WTC11 (cell line): ENCODE measurements around the gene SPSB3. TPM values are rescaled to one million over a fixed set of nuclear protein-coding genes. Genes with fewer than 3 reads are reported as not detected.

Source experiments
- ATAC-seq: fragments of 200-7000 bp; cut with Tn5 transposase; 2 replicates; pipeline ENCODE4 v1.10.0; 2021; ENCODE audit warnings: mild to moderate bottlenecking, moderate library complexity
- CTCF ChIA-PET: fragments of 300-600 bp; sonication (Branson Sonifier 250); formaldehyde crosslinking; loops from one replicate; lab custom pipeline; 2021; ENCODE audit warnings: antibody characterized with exemption; lab: Charles Lee
- POLR2A ChIA-PET: fragments of 350-600 bp; sonication (Branson Sonifier 250); formaldehyde crosslinking; loops from one replicate; lab custom pipeline; 2021; ENCODE audit warnings: antibody characterized with exemption; lab: Charles Lee
- DNase-seq: peaks from one replicate; pipeline ENCODE4 v3.0.0; 2021; ENCODE audit warnings: low spot score
- H3K27ac Mint-ChIP-seq: 2 replicates; pipeline ENCODE4 v1.8.0; 2021; ENCODE audit warnings: mixed read lengths
- H3K27me3 Mint-ChIP-seq: 2 replicates; pipeline ENCODE4 v1.8.0; 2021; ENCODE audit warnings: low read depth, mild to moderate bottlenecking, moderate library complexity, mixed read lengths
- H3K36me3 Mint-ChIP-seq: 2 replicates; pipeline ENCODE4 v1.8.0; 2021; ENCODE audit warnings: mixed read lengths
- H3K4me1 Mint-ChIP-seq: 2 replicates; pipeline ENCODE4 v1.8.0; 2022; ENCODE audit warnings: mixed read lengths
- H3K4me3 Mint-ChIP-seq: 2 replicates; pipeline ENCODE4 v1.8.0; 2021; ENCODE audit warnings: mild to moderate bottlenecking, moderate library complexity, mixed read lengths
- H3K9me3 Mint-ChIP-seq: 2 replicates; pipeline ENCODE4 v1.8.0; 2021; ENCODE audit warnings: mixed read lengths
- ATF2 ChIP-seq: sonication (generic); formaldehyde crosslinking; IDR thresholded peaks from 2 replicates; pipeline ENCODE4 v1.8.1; 2022; ENCODE audit warnings: low read depth, missing genetic modification reagents, borderline replicate concordance
- GTF2I ChIP-seq: fragments of 250-450 bp; sonication (Bioruptor Pico); conservative IDR thresholded peaks from 2 replicates; pipeline ENCODE4 v1.4.0; 2021; ENCODE audit warnings: mild to moderate bottlenecking
- NFATC4 ChIP-seq: fragments of 250-450 bp; sonication (Bioruptor Pico); IDR thresholded peaks from 2 replicates; pipeline ENCODE4 v1.9.0; 2021; ENCODE audit warnings: mild to moderate bottlenecking
- NFE2L1 ChIP-seq: sonication (generic); formaldehyde crosslinking; IDR thresholded peaks from 2 replicates; pipeline ENCODE4 v1.8.1; 2023; ENCODE audit warnings: missing genetic modification reagents
- NFYB ChIP-seq: sonication (generic); formaldehyde crosslinking; conservative IDR thresholded peaks from 2 replicates; pipeline ENCODE4 v1.8.0; 2022; ENCODE audit warnings: low read depth, missing genetic modification reagents
- PRDM15 ChIP-seq: sonication (generic); formaldehyde crosslinking; IDR thresholded peaks from 2 replicates; pipeline ENCODE4 v1.8.0; 2022; ENCODE audit warnings: missing genetic modification reagents
- RELA ChIP-seq: sonication (generic); formaldehyde crosslinking; IDR thresholded peaks from 2 replicates; pipeline ENCODE4 v1.8.1; 2022; ENCODE audit warnings: missing genetic modification reagents, mild to moderate bottlenecking, borderline replicate concordance
- ZNF671 ChIP-seq: fragments of 250-450 bp; sonication (Bioruptor Pico); IDR thresholded peaks from 2 replicates; pipeline ENCODE4 v1.8.0; 2021; ENCODE audit warnings: mild to moderate bottlenecking
- total RNA-seq: library from RNA; stranded (reverse); gene quantifications from 3 replicates; pipeline ENCODE4 v1.2.3, GENCODE V29; 2021
- TF ChIP-seq, protein P1 (sequence below): sonication (generic); formaldehyde crosslinking; conservative IDR thresholded peaks from 2 replicates; pipeline ENCODE4 v1.8.1; 2022; ENCODE audit warnings: mild to moderate bottlenecking, missing genetic modification reagents
- TF ChIP-seq, protein P2 (sequence below): sonication (generic); formaldehyde crosslinking; IDR thresholded peaks from 2 replicates; pipeline ENCODE4 v1.8.1; 2023; ENCODE audit warnings: mild to moderate bottlenecking, missing genetic modification reagents
- TF ChIP-seq, protein P3 (sequence below): sonication (generic); formaldehyde crosslinking; IDR thresholded peaks from 2 replicates; pipeline ENCODE4 v1.8.0; 2022; ENCODE audit warnings: mild to moderate bottlenecking, missing genetic modification reagents
- TF ChIP-seq, protein P4 (sequence below): sonication (generic); formaldehyde crosslinking; IDR thresholded peaks from 2 replicates; pipeline ENCODE4 v1.8.0; 2023; ENCODE audit warnings: missing genetic modification reagents
- TF ChIP-seq, protein P5 (sequence below): sonication (generic); formaldehyde crosslinking; IDR thresholded peaks from 2 replicates; pipeline ENCODE4 v1.8.0; 2022; ENCODE audit warnings: mild to moderate bottlenecking, missing genetic modification reagents
- TF ChIP-seq, protein P6 (sequence below): fragments of 250-450 bp; sonication (Bioruptor Pico); conservative IDR thresholded peaks from 2 replicates; pipeline ENCODE4 v1.9.0; 2021; ENCODE audit warnings: mild to moderate bottlenecking
- TF ChIP-seq, protein P7 (sequence below): sonication (generic); formaldehyde crosslinking; IDR thresholded peaks from 2 replicates; pipeline ENCODE4 v1.8.1; 2023; ENCODE audit warnings: mild to moderate bottlenecking, missing genetic modification reagents, moderate library complexity
- TF ChIP-seq, protein P8 (sequence below): fragments of 250-450 bp; sonication (Bioruptor Pico); IDR thresholded peaks from 2 replicates; pipeline ENCODE4 v1.9.0; 2021; ENCODE audit warnings: mild to moderate bottlenecking

The SPSB3 gene
- total RNA-seq, 1 experiment from 2014 or later = 32.8 TPM

DNA sequence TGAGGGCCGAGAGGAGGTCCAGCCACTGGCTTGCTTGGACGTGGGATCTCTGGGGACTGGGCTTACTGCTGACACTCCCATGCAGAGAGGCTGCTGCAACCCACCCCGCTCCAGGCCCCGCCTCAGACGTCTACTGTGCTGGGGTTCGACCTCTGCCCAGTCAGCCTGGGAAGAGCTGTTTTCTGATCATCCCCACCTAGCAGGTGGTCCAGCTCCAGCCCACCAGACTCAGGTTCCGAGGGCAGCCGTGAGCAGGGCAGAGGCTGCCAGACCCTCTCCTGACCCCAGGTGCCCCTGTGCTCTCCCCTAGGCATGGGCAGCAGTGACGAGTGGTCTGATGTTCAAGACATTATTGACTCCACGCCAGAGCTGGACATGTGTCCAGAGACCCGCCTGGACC, 34.4 kb downstream of the SPSB3 start:
- peaks cover 12% of the 10 kb centered on the region for H3K36me3 Mint-ChIP-seq
- H3K27ac Mint-ChIP-seq = no peak overlapping the region
- DNase-seq (no peak), ATAC-seq (no peak)
- no peaks in the 10 kb centered on the region for H3K4me1 Mint-ChIP-seq
- no peak for TF ChIP-seq ZNF671 (CRISPR knock-in tag)
- TF ChIP-seq, protein P1, sequence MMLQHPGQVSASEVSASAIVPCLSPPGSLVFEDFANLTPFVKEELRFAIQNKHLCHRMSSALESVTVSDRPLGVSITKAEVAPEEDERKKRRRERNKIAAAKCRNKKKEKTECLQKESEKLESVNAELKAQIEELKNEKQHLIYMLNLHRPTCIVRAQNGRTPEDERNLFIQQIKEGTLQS (CRISPR knock-in tag) = no peak
- POLR2A ChIA-PET = no interaction called here
- no peaks in the 10 kb centered on the region for H3K9me3 Mint-ChIP-seq
- H3K4me3 Mint-ChIP-seq = no peak overlapping the region
- H3K27me3 Mint-ChIP-seq = no peaks in the 10 kb centered on the region
- CTCF ChIA-PET = no interaction called here

GRCh38 chr16:1746693-1747195, 35.6 kb downstream of the SPSB3 start:
- Mint-ChIP-seq H3K27me3 (no peaks in the 10 kb centered on the region), H3K4me3 (no peak overlapping the region), H3K27ac (no peak overlapping the region), H3K36me3 (peaks cover 4% of the 10 kb centered on the region), H3K4me1 (no peaks in the 10 kb centered on the region), H3K9me3 (no peaks in the 10 kb centered on the region)
- ATAC-seq = no peak
- CTCF ChIA-PET = no interaction called here
- DNase-seq = no peak
- TF ChIP-seq NFYB (no peak), ATF2 (CRISPR knock-in tag) (no peak), NFATC4 (CRISPR knock-in tag) (no peak), GTF2I (CRISPR knock-in tag) (no peak), NFE2L1 (CRISPR knock-in tag) (no peak), PRDM15 (no peak), RELA (no peak)
- TF ChIP-seq, protein P2, sequence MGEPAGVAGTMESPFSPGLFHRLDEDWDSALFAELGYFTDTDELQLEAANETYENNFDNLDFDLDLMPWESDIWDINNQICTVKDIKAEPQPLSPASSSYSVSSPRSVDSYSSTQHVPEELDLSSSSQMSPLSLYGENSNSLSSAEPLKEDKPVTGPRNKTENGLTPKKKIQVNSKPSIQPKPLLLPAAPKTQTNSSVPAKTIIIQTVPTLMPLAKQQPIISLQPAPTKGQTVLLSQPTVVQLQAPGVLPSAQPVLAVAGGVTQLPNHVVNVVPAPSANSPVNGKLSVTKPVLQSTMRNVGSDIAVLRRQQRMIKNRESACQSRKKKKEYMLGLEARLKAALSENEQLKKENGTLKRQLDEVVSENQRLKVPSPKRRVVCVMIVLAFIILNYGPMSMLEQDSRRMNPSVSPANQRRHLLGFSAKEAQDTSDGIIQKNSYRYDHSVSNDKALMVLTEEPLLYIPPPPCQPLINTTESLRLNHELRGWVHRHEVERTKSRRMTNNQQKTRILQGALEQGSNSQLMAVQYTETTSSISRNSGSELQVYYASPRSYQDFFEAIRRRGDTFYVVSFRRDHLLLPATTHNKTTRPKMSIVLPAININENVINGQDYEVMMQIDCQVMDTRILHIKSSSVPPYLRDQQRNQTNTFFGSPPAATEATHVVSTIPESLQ (CRISPR knock-in tag) = no peak
- TF ChIP-seq, protein P3, sequence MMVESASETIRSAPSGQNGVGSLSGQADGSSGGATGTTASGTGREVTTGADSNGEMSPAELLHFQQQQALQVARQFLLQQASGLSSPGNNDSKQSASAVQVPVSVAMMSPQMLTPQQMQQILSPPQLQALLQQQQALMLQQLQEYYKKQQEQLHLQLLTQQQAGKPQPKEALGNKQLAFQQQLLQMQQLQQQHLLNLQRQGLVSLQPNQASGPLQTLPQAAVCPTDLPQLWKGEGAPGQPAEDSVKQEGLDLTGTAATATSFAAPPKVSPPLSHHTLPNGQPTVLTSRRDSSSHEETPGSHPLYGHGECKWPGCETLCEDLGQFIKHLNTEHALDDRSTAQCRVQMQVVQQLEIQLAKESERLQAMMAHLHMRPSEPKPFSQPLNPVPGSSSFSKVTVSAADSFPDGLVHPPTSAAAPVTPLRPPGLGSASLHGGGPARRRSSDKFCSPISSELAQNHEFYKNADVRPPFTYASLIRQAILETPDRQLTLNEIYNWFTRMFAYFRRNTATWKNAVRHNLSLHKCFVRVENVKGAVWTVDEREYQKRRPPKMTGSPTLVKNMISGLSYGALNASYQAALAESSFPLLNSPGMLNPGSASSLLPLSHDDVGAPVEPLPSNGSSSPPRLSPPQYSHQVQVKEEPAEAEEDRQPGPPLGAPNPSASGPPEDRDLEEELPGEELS (CRISPR knock-in tag) = no peak
- TF ChIP-seq, protein P4, sequence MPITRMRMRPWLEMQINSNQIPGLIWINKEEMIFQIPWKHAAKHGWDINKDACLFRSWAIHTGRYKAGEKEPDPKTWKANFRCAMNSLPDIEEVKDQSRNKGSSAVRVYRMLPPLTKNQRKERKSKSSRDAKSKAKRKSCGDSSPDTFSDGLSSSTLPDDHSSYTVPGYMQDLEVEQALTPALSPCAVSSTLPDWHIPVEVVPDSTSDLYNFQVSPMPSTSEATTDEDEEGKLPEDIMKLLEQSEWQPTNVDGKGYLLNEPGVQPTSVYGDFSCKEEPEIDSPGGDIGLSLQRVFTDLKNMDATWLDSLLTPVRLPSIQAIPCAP (CRISPR knock-in tag) = no peak
- TF ChIP-seq, protein P5, sequence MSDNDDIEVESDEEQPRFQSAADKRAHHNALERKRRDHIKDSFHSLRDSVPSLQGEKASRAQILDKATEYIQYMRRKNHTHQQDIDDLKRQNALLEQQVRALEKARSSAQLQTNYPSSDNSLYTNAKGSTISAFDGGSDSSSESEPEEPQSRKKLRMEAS (CRISPR knock-in tag) = no peak
- TF ChIP-seq, protein P6, sequence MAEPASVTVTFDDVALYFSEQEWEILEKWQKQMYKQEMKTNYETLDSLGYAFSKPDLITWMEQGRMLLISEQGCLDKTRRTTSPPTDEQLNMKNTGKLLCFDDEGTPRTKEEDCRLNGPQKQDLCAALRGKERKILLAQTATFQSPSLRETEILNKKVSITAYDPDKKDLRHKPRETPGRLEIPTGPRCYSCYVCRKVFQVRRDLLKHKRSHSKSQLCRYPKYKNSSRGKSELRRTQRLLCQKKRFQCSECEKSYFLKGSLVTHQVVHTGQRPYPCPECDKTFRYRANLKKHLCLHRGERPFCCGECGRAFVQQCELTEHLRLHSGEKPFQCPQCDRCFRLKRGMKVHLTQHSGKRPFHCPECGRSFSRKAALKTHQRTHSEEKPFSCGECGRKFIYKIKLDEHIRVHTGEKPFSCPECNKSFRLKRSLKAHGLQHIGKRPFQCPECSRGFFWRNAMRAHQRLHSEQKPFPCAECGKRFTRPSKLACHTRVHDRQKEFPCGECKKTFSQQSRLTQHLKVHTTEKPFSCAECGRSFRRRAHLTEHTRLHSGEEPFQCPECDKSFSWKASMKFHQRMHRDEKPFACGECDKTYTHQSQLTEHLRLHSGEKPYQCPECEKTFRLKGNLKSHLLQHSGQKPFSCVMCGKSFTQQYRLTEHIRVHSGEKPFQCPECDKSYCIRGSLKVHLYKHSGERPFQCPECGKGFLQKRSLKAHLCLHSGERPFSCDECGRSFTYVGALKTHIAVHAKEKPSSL (CRISPR knock-in tag) = no peak
- TF ChIP-seq, protein P7, sequence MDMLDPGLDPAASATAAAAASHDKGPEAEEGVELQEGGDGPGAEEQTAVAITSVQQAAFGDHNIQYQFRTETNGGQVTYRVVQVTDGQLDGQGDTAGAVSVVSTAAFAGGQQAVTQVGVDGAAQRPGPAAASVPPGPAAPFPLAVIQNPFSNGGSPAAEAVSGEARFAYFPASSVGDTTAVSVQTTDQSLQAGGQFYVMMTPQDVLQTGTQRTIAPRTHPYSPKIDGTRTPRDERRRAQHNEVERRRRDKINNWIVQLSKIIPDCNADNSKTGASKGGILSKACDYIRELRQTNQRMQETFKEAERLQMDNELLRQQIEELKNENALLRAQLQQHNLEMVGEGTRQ (CRISPR knock-in tag) = no peak
- TF ChIP-seq, protein P8, sequence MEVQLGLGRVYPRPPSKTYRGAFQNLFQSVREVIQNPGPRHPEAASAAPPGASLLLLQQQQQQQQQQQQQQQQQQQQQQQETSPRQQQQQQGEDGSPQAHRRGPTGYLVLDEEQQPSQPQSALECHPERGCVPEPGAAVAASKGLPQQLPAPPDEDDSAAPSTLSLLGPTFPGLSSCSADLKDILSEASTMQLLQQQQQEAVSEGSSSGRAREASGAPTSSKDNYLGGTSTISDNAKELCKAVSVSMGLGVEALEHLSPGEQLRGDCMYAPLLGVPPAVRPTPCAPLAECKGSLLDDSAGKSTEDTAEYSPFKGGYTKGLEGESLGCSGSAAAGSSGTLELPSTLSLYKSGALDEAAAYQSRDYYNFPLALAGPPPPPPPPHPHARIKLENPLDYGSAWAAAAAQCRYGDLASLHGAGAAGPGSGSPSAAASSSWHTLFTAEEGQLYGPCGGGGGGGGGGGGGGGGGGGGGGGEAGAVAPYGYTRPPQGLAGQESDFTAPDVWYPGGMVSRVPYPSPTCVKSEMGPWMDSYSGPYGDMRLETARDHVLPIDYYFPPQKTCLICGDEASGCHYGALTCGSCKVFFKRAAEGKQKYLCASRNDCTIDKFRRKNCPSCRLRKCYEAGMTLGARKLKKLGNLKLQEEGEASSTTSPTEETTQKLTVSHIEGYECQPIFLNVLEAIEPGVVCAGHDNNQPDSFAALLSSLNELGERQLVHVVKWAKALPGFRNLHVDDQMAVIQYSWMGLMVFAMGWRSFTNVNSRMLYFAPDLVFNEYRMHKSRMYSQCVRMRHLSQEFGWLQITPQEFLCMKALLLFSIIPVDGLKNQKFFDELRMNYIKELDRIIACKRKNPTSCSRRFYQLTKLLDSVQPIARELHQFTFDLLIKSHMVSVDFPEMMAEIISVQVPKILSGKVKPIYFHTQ = no peak
- POLR2A ChIA-PET = interaction anchor here (0.5 kb wide), 1 partner anchor 161 kb away, joined by 3 read pairs; no protein-coding TSS in a partner anchor
